ENCODE data around the gene KCNJ6.

KCNJ6 gene

DNA sequence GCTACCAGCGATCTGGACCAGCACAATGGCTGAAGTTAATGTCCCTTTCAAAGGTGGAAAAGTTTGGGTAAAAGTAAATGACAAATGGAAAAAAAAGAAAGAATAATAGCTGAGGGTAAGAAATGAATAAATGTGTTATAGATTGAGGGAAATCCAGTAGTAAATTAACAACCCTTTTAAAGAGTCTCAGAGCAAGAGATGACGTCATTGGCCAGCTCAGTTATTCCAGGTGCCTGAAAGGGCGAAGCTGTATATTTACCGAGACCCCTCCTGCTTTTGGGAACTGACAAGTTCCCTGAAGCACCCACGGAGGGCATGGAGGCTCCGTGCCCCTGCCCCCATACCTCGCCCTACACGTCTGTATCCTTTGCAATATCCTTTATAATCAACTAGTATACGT, 40.5 kb upstream of the KCNJ6 start:
- H4K20me1 ChIP-seq (ENCODE audit: low read depth, low read length), result no peaks in the 10 kb centered on the region
- H3K9me3 ChIP-seq (ENCODE audit: insufficient read depth, low read length), result no peaks in the 10 kb centered on the region
- H3F3A ChIP-seq (ENCODE audit: insufficient read depth), result no peaks in the 10 kb centered on the region
- H3K27ac ChIP-seq (ENCODE audit: low read depth, low read length), result no peak overlapping the region
- H3K36me3 ChIP-seq (ENCODE audit: low read length), result no peaks in the 10 kb centered on the region
- H3K4me3 ChIP-seq (ENCODE audit: insufficient read depth, low read length, poor library complexity, severe bottlenecking), result no peak overlapping the region
- TF ChIP-seq EZH2phosphoT487 (conservative IDR thresholded peaks at IDR 0.05; ENCODE audit: low read length), result no peak
- TF ChIP-seq, protein P1, sequence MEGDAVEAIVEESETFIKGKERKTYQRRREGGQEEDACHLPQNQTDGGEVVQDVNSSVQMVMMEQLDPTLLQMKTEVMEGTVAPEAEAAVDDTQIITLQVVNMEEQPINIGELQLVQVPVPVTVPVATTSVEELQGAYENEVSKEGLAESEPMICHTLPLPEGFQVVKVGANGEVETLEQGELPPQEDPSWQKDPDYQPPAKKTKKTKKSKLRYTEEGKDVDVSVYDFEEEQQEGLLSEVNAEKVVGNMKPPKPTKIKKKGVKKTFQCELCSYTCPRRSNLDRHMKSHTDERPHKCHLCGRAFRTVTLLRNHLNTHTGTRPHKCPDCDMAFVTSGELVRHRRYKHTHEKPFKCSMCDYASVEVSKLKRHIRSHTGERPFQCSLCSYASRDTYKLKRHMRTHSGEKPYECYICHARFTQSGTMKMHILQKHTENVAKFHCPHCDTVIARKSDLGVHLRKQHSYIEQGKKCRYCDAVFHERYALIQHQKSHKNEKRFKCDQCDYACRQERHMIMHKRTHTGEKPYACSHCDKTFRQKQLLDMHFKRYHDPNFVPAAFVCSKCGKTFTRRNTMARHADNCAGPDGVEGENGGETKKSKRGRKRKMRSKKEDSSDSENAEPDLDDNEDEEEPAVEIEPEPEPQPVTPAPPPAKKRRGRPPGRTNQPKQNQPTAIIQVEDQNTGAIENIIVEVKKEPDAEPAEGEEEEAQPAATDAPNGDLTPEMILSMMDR (IDR thresholded peaks at IDR 0.05; ENCODE audit: insufficient read depth, low read length, poor library complexity, severe bottlenecking), result no peak
- no peak overlapping the region for H2AFZ ChIP-seq (ENCODE audit: low read depth, low read length, severe bottlenecking)
- no peak overlapping the region for H3K4me2 ChIP-seq (ENCODE audit: low read depth, low read length, poor library complexity, severe bottlenecking)
- H3K9ac ChIP-seq (ENCODE audit: low read length), result no peak overlapping the region
- no peaks in the 10 kb centered on the region for H3K9me2 ChIP-seq (replicated peaks; ENCODE audit: insufficient read depth, low read length)
- no peaks in the 10 kb centered on the region for H3K27me3 ChIP-seq (ENCODE audit: low read length)
- H3K79me2 ChIP-seq (ENCODE audit: insufficient read depth, low read length), result no peaks in the 10 kb centered on the region

DNA sequence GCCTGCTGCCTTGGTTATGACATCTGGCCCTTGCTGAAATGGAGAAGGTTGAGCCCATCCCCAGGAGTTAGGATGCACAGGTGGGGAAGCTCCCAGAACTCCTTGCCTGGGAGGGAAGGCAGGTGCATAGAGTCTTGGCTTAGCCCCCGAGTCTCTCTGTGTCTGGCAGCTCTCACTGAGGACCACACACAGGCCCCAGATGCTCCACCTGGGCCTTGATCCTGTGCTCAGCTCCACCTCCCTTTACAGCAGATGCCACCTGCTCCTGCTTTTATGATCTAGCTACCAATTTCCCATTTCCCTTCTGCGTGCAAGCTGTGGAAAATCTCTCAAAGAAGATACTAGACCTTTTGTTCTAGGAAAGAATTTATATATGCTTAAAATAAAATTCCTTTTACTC, 28.8 kb upstream of the KCNJ6 start:
- Histone ChIP-seq H3K27ac (ENCODE audit: low read depth, low read length) (no peak overlapping the region), H4K20me1 (ENCODE audit: low read depth, low read length) (no peaks in the 10 kb centered on the region), H3K27me3 (ENCODE audit: low read length) (no peaks in the 10 kb centered on the region), H3K79me2 (ENCODE audit: insufficient read depth, low read length) (no peaks in the 10 kb centered on the region), H3F3A (ENCODE audit: insufficient read depth) (no peaks in the 10 kb centered on the region), H3K4me3 (ENCODE audit: insufficient read depth, low read length, poor library complexity, severe bottlenecking) (no peak overlapping the region), H3K9me3 (ENCODE audit: insufficient read depth, low read length) (no peaks in the 10 kb centered on the region), H3K4me2 (ENCODE audit: low read depth, low read length, poor library complexity, severe bottlenecking) (no peak overlapping the region), H3K9me2 (replicated peaks; ENCODE audit: insufficient read depth, low read length) (no peaks in the 10 kb centered on the region), H3K9ac (ENCODE audit: low read length) (no peak overlapping the region), H2AFZ (ENCODE audit: low read depth, low read length, severe bottlenecking) (no peak overlapping the region), H3K36me3 (ENCODE audit: low read length) (no peaks in the 10 kb centered on the region)
- TF ChIP-seq, protein P1 (IDR thresholded peaks at IDR 0.05; ENCODE audit: insufficient read depth, low read length, poor library complexity, severe bottlenecking), result no peak
- TF ChIP-seq EZH2phosphoT487 (conservative IDR thresholded peaks at IDR 0.05; ENCODE audit: low read length), result no peak

DNA sequence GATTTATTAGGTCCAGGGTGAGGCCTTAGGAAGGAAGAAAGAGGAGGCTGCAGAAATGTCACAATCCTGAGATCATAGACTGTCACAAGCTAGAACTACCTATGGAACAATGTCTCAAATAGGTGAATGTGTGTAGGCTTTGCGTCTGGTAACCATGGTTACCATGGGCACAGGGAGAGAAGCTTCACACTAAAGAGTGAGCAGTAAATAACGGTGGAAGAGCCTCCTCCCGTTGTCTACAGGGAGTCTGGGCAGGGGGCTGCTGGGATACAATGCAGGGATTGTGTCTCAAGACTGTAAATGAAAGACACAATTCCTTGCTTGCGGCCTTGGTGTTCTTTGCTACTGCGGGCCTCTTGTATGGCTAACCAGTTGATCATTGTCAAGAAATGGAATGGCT, 28.2 kb upstream of the KCNJ6 start:
- Histone ChIP-seq H3K36me3 (ENCODE audit: low read length) (no peaks in the 10 kb centered on the region), H3K27ac (ENCODE audit: low read depth, low read length) (no peak overlapping the region), H2AFZ (ENCODE audit: low read depth, low read length, severe bottlenecking) (no peak overlapping the region), H3K27me3 (ENCODE audit: low read length) (no peaks in the 10 kb centered on the region), H4K20me1 (ENCODE audit: low read depth, low read length) (no peaks in the 10 kb centered on the region), H3K9me2 (replicated peaks; ENCODE audit: insufficient read depth, low read length) (no peaks in the 10 kb centered on the region), H3K9ac (ENCODE audit: low read length) (no peak overlapping the region), H3K4me2 (ENCODE audit: low read depth, low read length, poor library complexity, severe bottlenecking) (no peak overlapping the region), H3K4me3 (ENCODE audit: insufficient read depth, low read length, poor library complexity, severe bottlenecking) (no peak overlapping the region), H3F3A (ENCODE audit: insufficient read depth) (no peaks in the 10 kb centered on the region), H3K79me2 (ENCODE audit: insufficient read depth, low read length) (no peaks in the 10 kb centered on the region), H3K9me3 (ENCODE audit: insufficient read depth, low read length) (no peaks in the 10 kb centered on the region)
- no peak for TF ChIP-seq EZH2phosphoT487 (conservative IDR thresholded peaks at IDR 0.05; ENCODE audit: low read length)
- TF ChIP-seq, protein P1 (IDR thresholded peaks at IDR 0.05; ENCODE audit: insufficient read depth, low read length, poor library complexity, severe bottlenecking), result no peak

Measured in SU-DHL-6 (cell line).